IMR-90 (cell line): ENCODE measurements around the gene ZBTB38. TPM values are rescaled to one million over a fixed set of nuclear protein-coding genes. Genes with fewer than 3 reads are reported as not detected.

Experiments used
- ATAC-seq: fragments of 200-7000 bp; cut with Tn5 transposase; 2 replicates; pipeline ENCODE4 v1.9.1; 2020; ENCODE audit warnings: low read depth, mild to moderate bottlenecking, moderate library complexity
- BruUV-seq: library from RNA; stranded (reverse); fragments of 400-500 nt; replicated peaks from 2 replicates; lab custom pipeline; 2021; lab: Mats Ljungman, UMichigan
- CTCF ChIA-PET: fragments of 300-600 bp; formaldehyde crosslinking; extraction: SDS; loops from one replicate; lab custom pipeline; 2021; ENCODE audit warnings: antibody characterized with exemption; lab: Yijun Ruan, JAX
- POLR2A ChIA-PET: fragments of 300-600 bp; sonication (Branson Sonifier 250); formaldehyde crosslinking; loops from one replicate; lab custom pipeline; 2022; ENCODE audit warnings: antibody characterized with exemption; ENCODE audit not compliant: unreplicated experiment; lab: Charles Lee
- DNase-seq: peaks from one replicate; pipeline ENCODE4 v3.0.0; 2013
- H2AFZ ChIP-seq: replicated peaks from 2 replicates; pipeline ENCODE3; 2013; ENCODE audit warnings: low read length, mild to moderate bottlenecking; ENCODE audit not compliant: poor library complexity
- H2AK5ac ChIP-seq: 2 replicates; pipeline ENCODE4 v1.6.1; 2013; ENCODE audit warnings: low read depth, low read length, inconsistent platforms
- H2AK9ac ChIP-seq: replicated peaks from 2 replicates; pipeline ENCODE3; 2013; ENCODE audit warnings: mild to moderate bottlenecking, low read depth, low read length, moderate library complexity; ENCODE audit not compliant: poor library complexity
- H2BK120ac ChIP-seq: 2 replicates; pipeline ENCODE4 v1.6.1; 2013; ENCODE audit warnings: low read depth, low read length, inconsistent platforms
- H2BK15ac ChIP-seq: 3 replicates; pipeline ENCODE4 v1.6.1; 2013; ENCODE audit warnings: low read depth, low read length, inconsistent platforms
- H2BK20ac ChIP-seq: 2 replicates; pipeline ENCODE4 v1.6.1; 2013; ENCODE audit warnings: low read depth, mild to moderate bottlenecking, inconsistent platforms, low read length, moderate library complexity
- H2BK5ac ChIP-seq: 2 replicates; pipeline ENCODE4 v1.6.1; 2013; ENCODE audit warnings: mild to moderate bottlenecking, low read depth, low read length, inconsistent platforms; ENCODE audit not compliant: poor library complexity, severe bottlenecking
- H3K14ac ChIP-seq: replicated peaks from 2 replicates; pipeline ENCODE4 v1.6.1; 2013; ENCODE audit warnings: low read depth, low read length, inconsistent platforms
- H3K18ac ChIP-seq: 2 replicates; pipeline ENCODE4 v1.6.1; 2013; ENCODE audit warnings: low read depth, low read length, control low read depth
- H3K23ac ChIP-seq: 2 replicates; pipeline ENCODE4 v1.6.1; 2013; ENCODE audit warnings: low read depth, low read length, inconsistent platforms
- H3K27ac ChIP-seq: 2 replicates; pipeline ENCODE4 v1.5.1; 2013; ENCODE audit warnings: mild to moderate bottlenecking, control low read depth, low read length; ENCODE audit not compliant: insufficient read depth
- H3K27me3 ChIP-seq: 2 replicates; pipeline ENCODE4 v1.6.1; 2013; ENCODE audit warnings: low read length; ENCODE audit not compliant: control insufficient read depth, insufficient read depth
- H3K36me3 ChIP-seq: 2 replicates; pipeline ENCODE4 v1.6.1; 2013; ENCODE audit warnings: low read length, mixed read lengths; ENCODE audit not compliant: control insufficient read depth, insufficient read depth
- H3K4ac ChIP-seq: 2 replicates; pipeline ENCODE4 v1.6.1; 2013; ENCODE audit warnings: low read depth, low read length, inconsistent platforms
- H3K4me1 ChIP-seq: 2 replicates; pipeline ENCODE4 v1.6.1; 2013; ENCODE audit warnings: low read length, mixed read lengths; ENCODE audit not compliant: control insufficient read depth, insufficient read depth
- H3K4me2 ChIP-seq: 2 replicates; pipeline ENCODE4 v1.6.1; 2013; ENCODE audit warnings: low read depth, mild to moderate bottlenecking, control low read depth, low read length, moderate library complexity
- H3K4me3 ChIP-seq: 2 replicates; pipeline ENCODE4 v1.5.1; 2013; ENCODE audit warnings: low read depth, mild to moderate bottlenecking, control low read depth, low read length, moderate library complexity; ENCODE audit not compliant: insufficient read depth
- H3K56ac ChIP-seq: 2 replicates; pipeline ENCODE4 v1.6.1; 2013; ENCODE audit warnings: low read length, inconsistent platforms; ENCODE audit not compliant: insufficient read depth; ENCODE audit errors: extremely low read depth
- H3K79me1 ChIP-seq, 2 experiments: 2 replicates each; pipeline ENCODE4 v1.6.1; 2013; ENCODE audit warnings: low read length in 2 of 2, inconsistent platforms in 1 of 2, low read depth in 1 of 2
- H3K9ac ChIP-seq: 2 replicates; pipeline ENCODE4 v1.6.1; 2013; ENCODE audit warnings: low read depth, low read length, control low read depth
- H3K9me1 ChIP-seq: 2 replicates; pipeline ENCODE4 v1.6.1; 2013; ENCODE audit warnings: low read length, inconsistent platforms; ENCODE audit not compliant: insufficient read depth
- H3K9me3 ChIP-seq: 2 replicates; pipeline ENCODE4 v1.6.1; 2013; ENCODE audit warnings: low read length; ENCODE audit not compliant: control insufficient read depth, insufficient read depth
- H4K20me1 ChIP-seq: 2 replicates; pipeline ENCODE4 v1.6.1; 2013; ENCODE audit warnings: low read length, inconsistent platforms; ENCODE audit not compliant: insufficient read depth
- H4K5ac ChIP-seq: 2 replicates; pipeline ENCODE4 v1.6.1; 2013; ENCODE audit warnings: mild to moderate bottlenecking, low read depth, low read length, control low read depth
- H4K8ac ChIP-seq, 2 experiments: 2 replicates each; pipeline ENCODE4 v1.6.1; 2013; ENCODE audit warnings: low read depth in 2 of 2, low read length in 2 of 2, control low read depth in 1 of 2, inconsistent platforms in 1 of 2
- H4K91ac ChIP-seq: 2 replicates; pipeline ENCODE4 v1.6.1; 2013; ENCODE audit warnings: low read depth, low read length, inconsistent platforms; ENCODE audit not compliant: insufficient read depth
- BHLHE40 ChIP-seq: fragments of 150-350 bp; IDR thresholded peaks from 2 replicates; pipeline ENCODE4 v1.6.1; 2016; ENCODE audit warnings: mild to moderate bottlenecking, low read depth, low read length
- CEBPB ChIP-seq: IDR thresholded peaks from 2 replicates; pipeline ENCODE4 v1.6.1; 2012; ENCODE audit warnings: low read depth, low read length, improper control_type of control experiment
- CHD1 ChIP-seq: IDR thresholded peaks from 2 replicates; pipeline ENCODE4 v1.6.1; 2012; ENCODE audit warnings: low read depth, low read length, improper control_type of control experiment
- FOS ChIP-seq: fragments of 150-350 bp; IDR thresholded peaks from 2 replicates; pipeline ENCODE4 v1.6.1; 2016; ENCODE audit warnings: low read depth, low read length
- MAZ ChIP-seq: IDR thresholded peaks from 2 replicates; pipeline ENCODE4 v1.6.1; 2012; ENCODE audit warnings: low read depth, mild to moderate bottlenecking, low read length, improper control_type of control experiment, moderate library complexity, borderline replicate concordance
- POLR2A ChIP-seq: IDR thresholded peaks from 2 replicates; pipeline ENCODE4 v1.6.1; 2012; ENCODE audit warnings: mild to moderate bottlenecking, low read depth, low read length
- RCOR1 ChIP-seq: IDR thresholded peaks from 2 replicates; pipeline ENCODE4 v1.6.1; 2012; ENCODE audit warnings: mild to moderate bottlenecking, low read length, improper control_type of control experiment; ENCODE audit not compliant: insufficient replicate concordance
- RFX5 ChIP-seq: IDR thresholded peaks from 2 replicates; pipeline ENCODE4 v1.8.0; 2012; ENCODE audit warnings: low read depth, mild to moderate bottlenecking, low read length, moderate library complexity
- WGBS, 2 experiments: methylation state at CpG; one replicate each; pipeline versions ENCODE4 v1.1.5 to v1.1.7; 2013; ENCODE audit warnings: missing lambda C conversion rate in 2 of 2; ENCODE audit not compliant: insufficient read length in 1 of 2; ENCODE audit errors: extremely low coverage in 2 of 2; 5-methylcytosine and 5-hydroxymethylcytosine counted together
- dilution Hi-C: fragments of 300-500 bp; cut with HindIII; formaldehyde crosslinking; loops from one replicate; pipeline ENCODE4 v1.14.3; 2018; ENCODE audit warnings: low sequenced_read_pairs; ENCODE audit not compliant: unreplicated experiment
- in situ Hi-C: fragments of 300-500 bp; cut with MboI; formaldehyde crosslinking; loops from 3 replicates; pipeline ENCODE4 v1.14.3; 2019; ENCODE audit warnings: low sequenced_read_pairs, inconsistent platforms, mixed read lengths
- intact Hi-C: fragments of 100-400 bp; cut with micrococcal nuclease; formaldehyde crosslinking; loops from 2 replicates; pipeline ENCODE4 v1.10.0; 2022
- polyA plus RNA-seq, 3 experiments: library from polyadenylated mRNA; depleted of rRNA; stranded (reverse); fragments of >200 nt; gene quantifications; 2 replicates each; pipeline ENCODE4 v1.2.3, GENCODE V29; 2012; ENCODE audit warnings: low replicate concordance in 1 of 3
- total RNA-seq: library from RNA; depleted of rRNA; stranded (reverse); fragments of >200 nt; gene quantifications from 2 replicates; pipeline ENCODE4 v1.2.3, GENCODE V29; 2012
- TF ChIP-seq, protein P1 (sequence below): fragments of 150-350 bp; IDR thresholded peaks from 2 replicates; pipeline ENCODE4 v1.6.1; 2016; ENCODE audit warnings: low read depth, mild to moderate bottlenecking, low read length, moderate library complexity, borderline replicate concordance
- TF ChIP-seq, protein P2 (sequence below): fragments of 150-350 bp; IDR thresholded peaks from 2 replicates; pipeline ENCODE4 v1.6.1; 2017; ENCODE audit warnings: mild to moderate bottlenecking, antibody characterized with exemption, low read length, low read depth
- TF ChIP-seq, protein P3 (sequence below): conservative IDR thresholded peaks from 2 replicates; pipeline ENCODE4 v1.5.1; 2012; ENCODE audit warnings: mild to moderate bottlenecking, low read depth, low read length, improper control_type of control experiment

The ZBTB38 gene
- total and polyA plus RNA-seq, 2 of the 4 experiments (the other 2 are of a cell fraction) = 44.9 to 274 TPM

DNA sequence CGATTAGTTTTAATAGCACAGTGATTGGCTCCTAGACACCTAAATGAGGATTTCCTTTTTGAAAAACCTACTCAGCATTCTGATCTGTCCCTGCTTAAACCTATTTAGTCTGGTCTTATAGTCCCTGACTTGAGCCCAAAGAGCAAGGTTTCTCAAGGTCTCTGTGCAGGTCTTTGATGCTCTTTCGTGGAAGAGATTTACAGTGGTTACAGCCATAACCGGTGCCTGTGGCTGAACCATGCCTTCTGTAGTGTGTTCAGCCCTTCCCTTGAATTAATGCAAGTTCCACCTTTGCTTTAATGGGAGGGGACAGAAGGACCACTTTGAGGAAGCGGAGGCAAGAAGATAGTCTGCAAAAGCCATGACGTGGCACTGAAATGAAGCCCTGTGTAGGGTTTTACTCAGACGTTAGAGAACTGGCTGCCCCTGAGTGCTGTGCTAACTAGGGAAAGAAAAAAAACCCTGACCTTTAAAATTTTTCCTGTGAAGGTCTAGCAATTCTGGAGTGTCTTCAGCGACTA, 43.0 kb downstream of the ZBTB38 start:
- 0 out of 2 replicates have a peak overlapping the region, but pooled peaks have one; percentile 7 for H3K4me2 ChIP-seq
- H2BK5ac ChIP-seq = peak overlapping the region; percentile 99
- peak overlapping the region; percentile 11 for H2AK9ac ChIP-seq
- peak overlapping the region; percentile 87 for H3K23ac ChIP-seq
- peak overlapping the region; percentile 93 for H2BK15ac ChIP-seq
- no peaks in the 10 kb centered on the region for H3K9me3 ChIP-seq
- peak overlapping the region; percentile 98 for H3K4ac ChIP-seq
- ChIA-PET POLR2A (interaction anchor here (0.6 to 1.4 kb wide), 4 partner anchors 25 to 48 kb away, joined by 3 to 7 read pairs (median 4); no protein-coding TSS in a partner anchor), CTCF (interaction anchor here (0.9 to 1.3 kb wide), 4 partner anchors 13 to 100 kb away, joined by 4 to 5 read pairs (median 4); no protein-coding TSS in a partner anchor)
- peak overlapping the region; percentile 92 for H3K27ac ChIP-seq
- peak overlapping the region; percentile 74 for H3K9ac ChIP-seq
- H3K9me1 ChIP-seq = peaks cover 36% of the 10 kb centered on the region
- no peak overlapping the region for H2AFZ ChIP-seq
- peak overlapping the region; percentile 88 to 99 for H4K8ac ChIP-seq
- no peak for TF ChIP-seq POLR2A
- TF ChIP-seq, protein P1, sequence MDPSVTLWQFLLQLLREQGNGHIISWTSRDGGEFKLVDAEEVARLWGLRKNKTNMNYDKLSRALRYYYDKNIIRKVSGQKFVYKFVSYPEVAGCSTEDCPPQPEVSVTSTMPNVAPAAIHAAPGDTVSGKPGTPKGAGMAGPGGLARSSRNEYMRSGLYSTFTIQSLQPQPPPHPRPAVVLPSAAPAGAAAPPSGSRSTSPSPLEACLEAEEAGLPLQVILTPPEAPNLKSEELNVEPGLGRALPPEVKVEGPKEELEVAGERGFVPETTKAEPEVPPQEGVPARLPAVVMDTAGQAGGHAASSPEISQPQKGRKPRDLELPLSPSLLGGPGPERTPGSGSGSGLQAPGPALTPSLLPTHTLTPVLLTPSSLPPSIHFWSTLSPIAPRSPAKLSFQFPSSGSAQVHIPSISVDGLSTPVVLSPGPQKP = no peak
- no peak for TF ChIP-seq RFX5
- no peak for TF ChIP-seq CHD1
- TF ChIP-seq, protein P2, sequence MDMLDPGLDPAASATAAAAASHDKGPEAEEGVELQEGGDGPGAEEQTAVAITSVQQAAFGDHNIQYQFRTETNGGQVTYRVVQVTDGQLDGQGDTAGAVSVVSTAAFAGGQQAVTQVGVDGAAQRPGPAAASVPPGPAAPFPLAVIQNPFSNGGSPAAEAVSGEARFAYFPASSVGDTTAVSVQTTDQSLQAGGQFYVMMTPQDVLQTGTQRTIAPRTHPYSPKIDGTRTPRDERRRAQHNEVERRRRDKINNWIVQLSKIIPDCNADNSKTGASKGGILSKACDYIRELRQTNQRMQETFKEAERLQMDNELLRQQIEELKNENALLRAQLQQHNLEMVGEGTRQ = no peak
- no peak for TF ChIP-seq RCOR1
- no peak for TF ChIP-seq MAZ
- TF ChIP-seq, protein P3, sequence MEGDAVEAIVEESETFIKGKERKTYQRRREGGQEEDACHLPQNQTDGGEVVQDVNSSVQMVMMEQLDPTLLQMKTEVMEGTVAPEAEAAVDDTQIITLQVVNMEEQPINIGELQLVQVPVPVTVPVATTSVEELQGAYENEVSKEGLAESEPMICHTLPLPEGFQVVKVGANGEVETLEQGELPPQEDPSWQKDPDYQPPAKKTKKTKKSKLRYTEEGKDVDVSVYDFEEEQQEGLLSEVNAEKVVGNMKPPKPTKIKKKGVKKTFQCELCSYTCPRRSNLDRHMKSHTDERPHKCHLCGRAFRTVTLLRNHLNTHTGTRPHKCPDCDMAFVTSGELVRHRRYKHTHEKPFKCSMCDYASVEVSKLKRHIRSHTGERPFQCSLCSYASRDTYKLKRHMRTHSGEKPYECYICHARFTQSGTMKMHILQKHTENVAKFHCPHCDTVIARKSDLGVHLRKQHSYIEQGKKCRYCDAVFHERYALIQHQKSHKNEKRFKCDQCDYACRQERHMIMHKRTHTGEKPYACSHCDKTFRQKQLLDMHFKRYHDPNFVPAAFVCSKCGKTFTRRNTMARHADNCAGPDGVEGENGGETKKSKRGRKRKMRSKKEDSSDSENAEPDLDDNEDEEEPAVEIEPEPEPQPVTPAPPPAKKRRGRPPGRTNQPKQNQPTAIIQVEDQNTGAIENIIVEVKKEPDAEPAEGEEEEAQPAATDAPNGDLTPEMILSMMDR = no peak
- no peak for TF ChIP-seq FOS
- TF ChIP-seq BHLHE40 = no peak
- TF ChIP-seq CEBPB = no peak
- intact Hi-C loops (no loop called here), in situ Hi-C loops (no loop called here), dilution Hi-C loops (no loop called here)
- peak overlapping the region; percentile 98 for H2AK5ac ChIP-seq
- H4K5ac ChIP-seq = peak overlapping the region; percentile 98
- WGBS, 2 experiments = 46% methylated on average over 3 of the region's 7 CpGs; no CpG with 5 or more reads in 1 of the 2 experiments
- no TSS peak for BruUV-seq
- H3K14ac ChIP-seq = peak overlapping the region; percentile 94
- H3K27me3 ChIP-seq = no peaks in the 10 kb centered on the region
- peak overlapping the region; percentile 97 for H2BK20ac ChIP-seq
- peaks cover 50 to 68% of the 10 kb centered on the region in 2 experiments for H3K79me1 ChIP-seq
- peak overlapping the region; percentile 99 for H4K91ac ChIP-seq
- H3K56ac ChIP-seq = peak overlapping the region; percentile 96
- peak overlapping the region; percentile 99 for H3K18ac ChIP-seq
- no peak overlapping the region for H3K4me3 ChIP-seq
- H3K36me3 ChIP-seq = peaks cover 52% of the 10 kb centered on the region
- peak overlapping the region; percentile 97 for H2BK120ac ChIP-seq
- no peaks in the 10 kb centered on the region for H4K20me1 ChIP-seq
- H3K4me1 ChIP-seq = peaks cover 48% of the 10 kb centered on the region
- DNase-seq = peak; percentile 68
- peak; percentile 4; the same call in 1 of the 2 replicates for ATAC-seq
